Measurements from ENCODE around the gene CNBD2.

DNA sequence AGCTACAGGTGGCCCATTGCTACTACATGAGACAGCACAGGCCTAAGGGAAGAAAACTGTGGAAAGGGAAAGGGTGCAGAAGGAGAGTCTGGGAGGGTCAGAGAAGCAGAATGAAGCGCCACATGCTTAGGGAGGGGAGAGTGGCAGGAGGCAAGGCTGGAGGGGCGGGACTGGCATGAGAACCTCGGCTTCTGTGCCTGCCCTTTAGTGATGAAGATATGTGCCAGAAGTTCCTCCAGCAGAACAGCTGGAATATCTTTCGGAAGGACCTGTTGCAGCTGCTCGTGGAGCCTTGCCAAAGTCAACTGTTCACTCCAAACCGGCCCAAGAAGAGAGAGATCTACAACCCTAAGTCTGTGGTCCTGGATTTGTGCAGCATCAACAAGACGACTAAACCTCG lies 61.8 kb downstream of the CNBD2 start:
- TF ChIP-seq, protein P1, sequence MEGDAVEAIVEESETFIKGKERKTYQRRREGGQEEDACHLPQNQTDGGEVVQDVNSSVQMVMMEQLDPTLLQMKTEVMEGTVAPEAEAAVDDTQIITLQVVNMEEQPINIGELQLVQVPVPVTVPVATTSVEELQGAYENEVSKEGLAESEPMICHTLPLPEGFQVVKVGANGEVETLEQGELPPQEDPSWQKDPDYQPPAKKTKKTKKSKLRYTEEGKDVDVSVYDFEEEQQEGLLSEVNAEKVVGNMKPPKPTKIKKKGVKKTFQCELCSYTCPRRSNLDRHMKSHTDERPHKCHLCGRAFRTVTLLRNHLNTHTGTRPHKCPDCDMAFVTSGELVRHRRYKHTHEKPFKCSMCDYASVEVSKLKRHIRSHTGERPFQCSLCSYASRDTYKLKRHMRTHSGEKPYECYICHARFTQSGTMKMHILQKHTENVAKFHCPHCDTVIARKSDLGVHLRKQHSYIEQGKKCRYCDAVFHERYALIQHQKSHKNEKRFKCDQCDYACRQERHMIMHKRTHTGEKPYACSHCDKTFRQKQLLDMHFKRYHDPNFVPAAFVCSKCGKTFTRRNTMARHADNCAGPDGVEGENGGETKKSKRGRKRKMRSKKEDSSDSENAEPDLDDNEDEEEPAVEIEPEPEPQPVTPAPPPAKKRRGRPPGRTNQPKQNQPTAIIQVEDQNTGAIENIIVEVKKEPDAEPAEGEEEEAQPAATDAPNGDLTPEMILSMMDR (IDR thresholded peaks at IDR 0.05): no peak
- TF ChIP-seq EZH2 (IDR thresholded peaks at IDR 0.05; ENCODE audit: borderline replicate concordance, insufficient read depth, low read depth, low read length, poor library complexity, severe bottlenecking): no peak

Measured in B cell (primary cell).